IMR-90 (cell line): ENCODE data around the gene MPP4. TPM values are rescaled to one million over a fixed set of nuclear protein-coding genes. Genes with fewer than 3 reads are reported as not detected.

ENCODE experiments used
- ATAC-seq: fragments of 200-7000 bp; cut with Tn5 transposase; 2 replicates; pipeline ENCODE4 v1.9.1; 2020; ENCODE audit warnings: low read depth, mild to moderate bottlenecking, moderate library complexity
- BruUV-seq: library from RNA; stranded (reverse); fragments of 400-500 nt; replicated peaks from 2 replicates; lab custom pipeline; 2021; lab: Mats Ljungman, UMichigan
- CTCF ChIA-PET: fragments of 300-600 bp; formaldehyde crosslinking; extraction: SDS; loops from one replicate; lab custom pipeline; 2021; ENCODE audit warnings: antibody characterized with exemption; lab: Yijun Ruan, JAX
- POLR2A ChIA-PET: fragments of 300-600 bp; sonication (Branson Sonifier 250); formaldehyde crosslinking; loops from one replicate; lab custom pipeline; 2022; ENCODE audit warnings: antibody characterized with exemption; ENCODE audit not compliant: unreplicated experiment; lab: Charles Lee
- DNase-seq: peaks from one replicate; pipeline ENCODE4 v3.0.0; 2013
- H2AFZ ChIP-seq: replicated peaks from 2 replicates; pipeline ENCODE3; 2013; ENCODE audit warnings: low read length, mild to moderate bottlenecking; ENCODE audit not compliant: poor library complexity
- H2AK5ac ChIP-seq: 2 replicates; pipeline ENCODE4 v1.6.1; 2013; ENCODE audit warnings: low read depth, low read length, inconsistent platforms
- H2AK9ac ChIP-seq: replicated peaks from 2 replicates; pipeline ENCODE3; 2013; ENCODE audit warnings: mild to moderate bottlenecking, low read depth, low read length, moderate library complexity; ENCODE audit not compliant: poor library complexity
- H2BK120ac ChIP-seq: 2 replicates; pipeline ENCODE4 v1.6.1; 2013; ENCODE audit warnings: low read depth, low read length, inconsistent platforms
- H2BK15ac ChIP-seq: 3 replicates; pipeline ENCODE4 v1.6.1; 2013; ENCODE audit warnings: low read depth, low read length, inconsistent platforms
- H2BK20ac ChIP-seq: 2 replicates; pipeline ENCODE4 v1.6.1; 2013; ENCODE audit warnings: low read depth, mild to moderate bottlenecking, inconsistent platforms, low read length, moderate library complexity
- H2BK5ac ChIP-seq: 2 replicates; pipeline ENCODE4 v1.6.1; 2013; ENCODE audit warnings: mild to moderate bottlenecking, low read depth, low read length, inconsistent platforms; ENCODE audit not compliant: poor library complexity, severe bottlenecking
- H3K14ac ChIP-seq: replicated peaks from 2 replicates; pipeline ENCODE4 v1.6.1; 2013; ENCODE audit warnings: low read depth, low read length, inconsistent platforms
- H3K18ac ChIP-seq: 2 replicates; pipeline ENCODE4 v1.6.1; 2013; ENCODE audit warnings: low read depth, low read length, control low read depth
- H3K23ac ChIP-seq: 2 replicates; pipeline ENCODE4 v1.6.1; 2013; ENCODE audit warnings: low read depth, low read length, inconsistent platforms
- H3K27ac ChIP-seq: 2 replicates; pipeline ENCODE4 v1.5.1; 2013; ENCODE audit warnings: mild to moderate bottlenecking, control low read depth, low read length; ENCODE audit not compliant: insufficient read depth
- H3K27me3 ChIP-seq: 2 replicates; pipeline ENCODE4 v1.6.1; 2013; ENCODE audit warnings: low read length; ENCODE audit not compliant: control insufficient read depth, insufficient read depth
- H3K36me3 ChIP-seq: 2 replicates; pipeline ENCODE4 v1.6.1; 2013; ENCODE audit warnings: low read length, mixed read lengths; ENCODE audit not compliant: control insufficient read depth, insufficient read depth
- H3K4ac ChIP-seq: 2 replicates; pipeline ENCODE4 v1.6.1; 2013; ENCODE audit warnings: low read depth, low read length, inconsistent platforms
- H3K4me1 ChIP-seq: 2 replicates; pipeline ENCODE4 v1.6.1; 2013; ENCODE audit warnings: low read length, mixed read lengths; ENCODE audit not compliant: control insufficient read depth, insufficient read depth
- H3K4me2 ChIP-seq: 2 replicates; pipeline ENCODE4 v1.6.1; 2013; ENCODE audit warnings: low read depth, mild to moderate bottlenecking, control low read depth, low read length, moderate library complexity
- H3K4me3 ChIP-seq: 2 replicates; pipeline ENCODE4 v1.5.1; 2013; ENCODE audit warnings: low read depth, mild to moderate bottlenecking, control low read depth, low read length, moderate library complexity; ENCODE audit not compliant: insufficient read depth
- H3K56ac ChIP-seq: 2 replicates; pipeline ENCODE4 v1.6.1; 2013; ENCODE audit warnings: low read length, inconsistent platforms; ENCODE audit not compliant: insufficient read depth; ENCODE audit errors: extremely low read depth
- H3K79me1 ChIP-seq, 2 experiments: 2 replicates each; pipeline ENCODE4 v1.6.1; 2013; ENCODE audit warnings: low read length in 2 of 2, inconsistent platforms in 1 of 2, low read depth in 1 of 2
- H3K9ac ChIP-seq: 2 replicates; pipeline ENCODE4 v1.6.1; 2013; ENCODE audit warnings: low read depth, low read length, control low read depth
- H3K9me1 ChIP-seq: 2 replicates; pipeline ENCODE4 v1.6.1; 2013; ENCODE audit warnings: low read length, inconsistent platforms; ENCODE audit not compliant: insufficient read depth
- H3K9me3 ChIP-seq: 2 replicates; pipeline ENCODE4 v1.6.1; 2013; ENCODE audit warnings: low read length; ENCODE audit not compliant: control insufficient read depth, insufficient read depth
- H4K20me1 ChIP-seq: 2 replicates; pipeline ENCODE4 v1.6.1; 2013; ENCODE audit warnings: low read length, inconsistent platforms; ENCODE audit not compliant: insufficient read depth
- H4K5ac ChIP-seq: 2 replicates; pipeline ENCODE4 v1.6.1; 2013; ENCODE audit warnings: mild to moderate bottlenecking, low read depth, low read length, control low read depth
- H4K8ac ChIP-seq, 2 experiments: 2 replicates each; pipeline ENCODE4 v1.6.1; 2013; ENCODE audit warnings: low read depth in 2 of 2, low read length in 2 of 2, control low read depth in 1 of 2, inconsistent platforms in 1 of 2
- H4K91ac ChIP-seq: 2 replicates; pipeline ENCODE4 v1.6.1; 2013; ENCODE audit warnings: low read depth, low read length, inconsistent platforms; ENCODE audit not compliant: insufficient read depth
- BHLHE40 ChIP-seq: fragments of 150-350 bp; IDR thresholded peaks from 2 replicates; pipeline ENCODE4 v1.6.1; 2016; ENCODE audit warnings: mild to moderate bottlenecking, low read depth, low read length
- CEBPB ChIP-seq: IDR thresholded peaks from 2 replicates; pipeline ENCODE4 v1.6.1; 2012; ENCODE audit warnings: low read depth, low read length, improper control_type of control experiment
- CHD1 ChIP-seq: IDR thresholded peaks from 2 replicates; pipeline ENCODE4 v1.6.1; 2012; ENCODE audit warnings: low read depth, low read length, improper control_type of control experiment
- CTCF ChIP-seq: conservative IDR thresholded peaks from 2 replicates; pipeline ENCODE4 v1.5.1; 2012; ENCODE audit warnings: mild to moderate bottlenecking, low read depth, low read length, improper control_type of control experiment
- ELK1 ChIP-seq: fragments of 150-350 bp; IDR thresholded peaks from 2 replicates; pipeline ENCODE4 v1.6.1; 2016; ENCODE audit warnings: low read depth, mild to moderate bottlenecking, low read length, moderate library complexity, borderline replicate concordance
- FOS ChIP-seq: fragments of 150-350 bp; IDR thresholded peaks from 2 replicates; pipeline ENCODE4 v1.6.1; 2016; ENCODE audit warnings: low read depth, low read length
- MAFK ChIP-seq: IDR thresholded peaks from 2 replicates; pipeline ENCODE4 v1.6.1; 2012; ENCODE audit warnings: low read depth, low read length, improper control_type of control experiment
- MAZ ChIP-seq: IDR thresholded peaks from 2 replicates; pipeline ENCODE4 v1.6.1; 2012; ENCODE audit warnings: low read depth, mild to moderate bottlenecking, low read length, improper control_type of control experiment, moderate library complexity, borderline replicate concordance
- MXI1 ChIP-seq: IDR thresholded peaks from 2 replicates; pipeline ENCODE4 v1.6.1; 2012; ENCODE audit warnings: low read depth, mild to moderate bottlenecking, low read length, moderate library complexity, borderline replicate concordance
- NFE2L2 ChIP-seq: fragments of 150-350 bp; IDR thresholded peaks from 2 replicates; pipeline ENCODE4 v1.6.1; 2016; ENCODE audit warnings: low read depth, mild to moderate bottlenecking, low read length
- POLR2A ChIP-seq: IDR thresholded peaks from 2 replicates; pipeline ENCODE4 v1.6.1; 2012; ENCODE audit warnings: mild to moderate bottlenecking, low read depth, low read length
- RAD21 ChIP-seq: IDR thresholded peaks from 2 replicates; pipeline ENCODE4 v1.6.1; 2012; ENCODE audit warnings: low read length, improper control_type of control experiment
- RCOR1 ChIP-seq: IDR thresholded peaks from 2 replicates; pipeline ENCODE4 v1.6.1; 2012; ENCODE audit warnings: mild to moderate bottlenecking, low read length, improper control_type of control experiment; ENCODE audit not compliant: insufficient replicate concordance
- RFX5 ChIP-seq: IDR thresholded peaks from 2 replicates; pipeline ENCODE4 v1.8.0; 2012; ENCODE audit warnings: low read depth, mild to moderate bottlenecking, low read length, moderate library complexity
- SMC3 ChIP-seq: fragments of 150-350 bp; IDR thresholded peaks from 2 replicates; pipeline ENCODE4 v1.6.1; 2016; ENCODE audit warnings: low read depth, mild to moderate bottlenecking, antibody characterized with exemption, low read length, moderate library complexity
- USF2 ChIP-seq: fragments of 150-350 bp; IDR thresholded peaks from 2 replicates; pipeline ENCODE4 v1.6.1; 2017; ENCODE audit warnings: mild to moderate bottlenecking, antibody characterized with exemption, low read length, low read depth
- WGBS, 2 experiments: methylation state at CpG; one replicate each; pipeline versions ENCODE4 v1.1.5 to v1.1.7; 2013; ENCODE audit warnings: missing lambda C conversion rate in 2 of 2; ENCODE audit not compliant: insufficient read length in 1 of 2; ENCODE audit errors: extremely low coverage in 2 of 2; 5-methylcytosine and 5-hydroxymethylcytosine counted together
- dilution Hi-C: fragments of 300-500 bp; cut with HindIII; formaldehyde crosslinking; loops from one replicate; pipeline ENCODE4 v1.14.3; 2018; ENCODE audit warnings: low sequenced_read_pairs; ENCODE audit not compliant: unreplicated experiment
- in situ Hi-C: fragments of 300-500 bp; cut with MboI; formaldehyde crosslinking; loops from 3 replicates; pipeline ENCODE4 v1.14.3; 2019; ENCODE audit warnings: low sequenced_read_pairs, inconsistent platforms, mixed read lengths
- intact Hi-C: fragments of 100-400 bp; cut with micrococcal nuclease; formaldehyde crosslinking; loops from 2 replicates; pipeline ENCODE4 v1.10.0; 2022
- polyA plus RNA-seq, 3 experiments: library from polyadenylated mRNA; depleted of rRNA; stranded (reverse); fragments of >200 nt; gene quantifications; 2 replicates each; pipeline ENCODE4 v1.2.3, GENCODE V29; 2012; ENCODE audit warnings: low replicate concordance in 1 of 3
- total RNA-seq: library from RNA; depleted of rRNA; stranded (reverse); fragments of >200 nt; gene quantifications from 2 replicates; pipeline ENCODE4 v1.2.3, GENCODE V29; 2012

The MPP4 gene
- total and polyA plus RNA-seq, 2 of the 4 experiments (the other 2 are of a cell fraction) = 11.8 to 14.9 TPM

GRCh38 chr2:201638326-201638725 lies 60.1 kb downstream of the MPP4 start:
- CTCF ChIA-PET = no interaction called here
- Histone ChIP-seq H3K23ac (no peak overlapping the region), H2BK120ac (no peak overlapping the region), H2BK20ac (no peak overlapping the region), H3K27ac (no peak overlapping the region), H2AK9ac (no peak overlapping the region), H4K20me1 (no peaks in the 10 kb centered on the region), H2AK5ac (no peak overlapping the region), H3K56ac (no peak overlapping the region), H3K36me3 (peaks cover 17% of the 10 kb centered on the region), H4K8ac (no peak overlapping the region), H3K27me3 (no peaks in the 10 kb centered on the region), H3K18ac (no peak overlapping the region), H2BK15ac (no peak overlapping the region), H3K9me3 (no peaks in the 10 kb centered on the region), H3K79me1 (peaks cover 15 to 22% of the 10 kb centered on the region in 2 experiments; a peak in 3 of 4 replicates), H3K4me1 (peaks cover 2% of the 10 kb centered on the region; the same call in 1 of the 2 replicates), H3K14ac (no peak overlapping the region), H3K9me1 (no peaks in the 10 kb centered on the region), H4K5ac (no peak overlapping the region), H2AFZ (no peak overlapping the region), H3K4ac (no peak overlapping the region), H3K4me2 (no peak overlapping the region), H2BK5ac (no peak overlapping the region), H3K4me3 (no peak overlapping the region), H3K9ac (no peak overlapping the region), H4K91ac (no peak overlapping the region)
- DNase-seq (peak; percentile 41), ATAC-seq (no peak)
- WGBS, 2 experiments = no CpG with 5 or more reads among the region's 4 CpGs
- TF ChIP-seq NFE2L2 (no peak), CHD1 (no peak), MAZ (no peak), RAD21 (no peak), BHLHE40 (no peak), POLR2A (no peak), FOS (no peak), CEBPB (no peak), CTCF (no peak), RFX5 (no peak), ELK1 (no peak), SMC3 (no peak), MAFK (no peak), USF2 (no peak), RCOR1 (no peak), MXI1 (no peak)
- in situ Hi-C loops = no loop called here
- intact Hi-C loops = no loop called here
- POLR2A ChIA-PET = no interaction called here
- dilution Hi-C loops = no loop called here
- BruUV-seq = no TSS peak
